Glomerular endothelial cell (primary cell): ENCODE measurements around the gene CCND1. TPM values are rescaled to one million over a fixed set of nuclear protein-coding genes. Genes with fewer than 3 reads are reported as not detected.

Experiments
- DNase-seq: peaks from one replicate; pipeline ENCODE4 v3.0.0-alpha.2; 2011; ENCODE audit warnings: low read depth, low spot score; ENCODE audit errors: extremely low read depth
- total RNA-seq: library from RNA; depleted of rRNA; stranded (reverse); fragments of >200 nt; gene quantifications from 2 replicates; pipeline ENCODE4 v1.2.3, GENCODE V29; 2015

CCND1 gene
- total RNA-seq, 1 donor from 2014 or later = 580 TPM

DNA sequence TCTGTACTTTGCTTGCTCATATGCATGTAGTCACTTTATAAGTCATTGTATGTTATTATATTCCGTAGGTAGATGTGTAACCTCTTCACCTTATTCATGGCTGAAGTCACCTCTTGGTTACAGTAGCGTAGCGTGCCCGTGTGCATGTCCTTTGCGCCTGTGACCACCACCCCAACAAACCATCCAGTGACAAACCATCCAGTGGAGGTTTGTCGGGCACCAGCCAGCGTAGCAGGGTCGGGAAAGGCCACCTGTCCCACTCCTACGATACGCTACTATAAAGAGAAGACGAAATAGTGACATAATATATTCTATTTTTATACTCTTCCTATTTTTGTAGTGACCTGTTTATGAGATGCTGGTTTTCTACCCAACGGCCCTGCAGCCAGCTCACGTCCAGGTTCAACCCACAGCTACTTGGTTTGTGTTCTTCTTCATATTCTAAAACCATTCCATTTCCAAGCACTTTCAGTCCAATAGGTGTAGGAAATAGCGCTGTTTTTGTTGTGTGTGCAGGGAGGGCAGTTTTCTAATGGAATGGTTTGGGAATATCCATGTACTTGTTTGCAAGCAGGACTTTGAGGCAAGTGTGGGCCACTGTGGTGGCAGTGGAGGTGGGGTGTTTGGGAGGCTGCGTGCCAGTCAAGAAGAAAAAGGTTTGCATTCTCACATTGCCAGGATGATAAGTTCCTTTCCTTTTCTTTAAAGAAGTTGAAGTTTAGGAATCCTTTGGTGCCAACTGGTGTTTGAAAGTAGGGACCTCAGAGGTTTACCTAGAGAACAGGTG is 11.1 kb downstream of the CCND1 start:
- DNase-seq = no peak

DNA sequence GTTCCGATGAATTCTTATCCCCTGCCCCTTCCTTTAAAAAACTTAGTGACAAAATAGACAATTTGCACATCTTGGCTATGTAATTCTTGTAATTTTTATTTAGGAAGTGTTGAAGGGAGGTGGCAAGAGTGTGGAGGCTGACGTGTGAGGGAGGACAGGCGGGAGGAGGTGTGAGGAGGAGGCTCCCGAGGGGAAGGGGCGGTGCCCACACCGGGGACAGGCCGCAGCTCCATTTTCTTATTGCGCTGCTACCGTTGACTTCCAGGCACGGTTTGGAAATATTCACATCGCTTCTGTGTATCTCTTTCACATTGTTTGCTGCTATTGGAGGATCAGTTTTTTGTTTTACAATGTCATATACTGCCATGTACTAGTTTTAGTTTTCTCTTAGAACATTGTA is 12.0 kb downstream of the CCND1 start:
- no peak for DNase-seq

DNA sequence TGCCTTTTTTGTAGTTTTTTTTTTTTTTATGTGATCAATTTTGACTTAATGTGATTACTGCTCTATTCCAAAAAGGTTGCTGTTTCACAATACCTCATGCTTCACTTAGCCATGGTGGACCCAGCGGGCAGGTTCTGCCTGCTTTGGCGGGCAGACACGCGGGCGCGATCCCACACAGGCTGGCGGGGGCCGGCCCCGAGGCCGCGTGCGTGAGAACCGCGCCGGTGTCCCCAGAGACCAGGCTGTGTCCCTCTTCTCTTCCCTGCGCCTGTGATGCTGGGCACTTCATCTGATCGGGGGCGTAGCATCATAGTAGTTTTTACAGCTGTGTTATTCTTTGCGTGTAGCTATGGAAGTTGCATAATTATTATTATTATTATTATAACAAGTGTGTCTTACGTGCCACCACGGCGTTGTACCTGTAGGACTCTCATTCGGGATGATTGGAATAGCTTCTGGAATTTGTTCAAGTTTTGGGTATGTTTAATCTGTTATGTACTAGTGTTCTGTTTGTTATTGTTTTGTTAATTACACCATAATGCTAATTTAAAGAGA is 12.5 kb downstream of the CCND1 start:
- no peak for DNase-seq

DNA sequence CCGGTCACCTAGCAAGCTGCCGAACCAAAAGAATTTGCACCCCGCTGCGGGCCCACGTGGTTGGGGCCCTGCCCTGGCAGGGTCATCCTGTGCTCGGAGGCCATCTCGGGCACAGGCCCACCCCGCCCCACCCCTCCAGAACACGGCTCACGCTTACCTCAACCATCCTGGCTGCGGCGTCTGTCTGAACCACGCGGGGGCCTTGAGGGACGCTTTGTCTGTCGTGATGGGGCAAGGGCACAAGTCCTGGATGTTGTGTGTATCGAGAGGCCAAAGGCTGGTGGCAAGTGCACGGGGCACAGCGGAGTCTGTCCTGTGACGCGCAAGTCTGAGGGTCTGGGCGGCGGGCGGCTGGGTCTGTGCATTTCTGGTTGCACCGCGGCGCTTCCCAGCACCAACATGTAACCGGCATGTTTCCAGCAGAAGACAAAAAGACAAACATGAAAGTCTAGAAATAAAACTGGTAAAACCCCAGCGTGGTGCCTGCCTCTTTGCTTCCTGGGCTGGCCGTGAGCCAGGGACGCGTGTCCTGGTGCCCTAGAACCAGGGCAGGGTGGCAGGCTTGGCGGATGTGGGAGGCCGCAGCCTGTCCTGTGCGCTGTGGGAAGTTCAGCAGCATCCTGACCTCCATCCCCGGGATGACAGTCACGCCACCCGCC is 13.2 kb downstream of the CCND1 start:
- no peak for DNase-seq

DNA sequence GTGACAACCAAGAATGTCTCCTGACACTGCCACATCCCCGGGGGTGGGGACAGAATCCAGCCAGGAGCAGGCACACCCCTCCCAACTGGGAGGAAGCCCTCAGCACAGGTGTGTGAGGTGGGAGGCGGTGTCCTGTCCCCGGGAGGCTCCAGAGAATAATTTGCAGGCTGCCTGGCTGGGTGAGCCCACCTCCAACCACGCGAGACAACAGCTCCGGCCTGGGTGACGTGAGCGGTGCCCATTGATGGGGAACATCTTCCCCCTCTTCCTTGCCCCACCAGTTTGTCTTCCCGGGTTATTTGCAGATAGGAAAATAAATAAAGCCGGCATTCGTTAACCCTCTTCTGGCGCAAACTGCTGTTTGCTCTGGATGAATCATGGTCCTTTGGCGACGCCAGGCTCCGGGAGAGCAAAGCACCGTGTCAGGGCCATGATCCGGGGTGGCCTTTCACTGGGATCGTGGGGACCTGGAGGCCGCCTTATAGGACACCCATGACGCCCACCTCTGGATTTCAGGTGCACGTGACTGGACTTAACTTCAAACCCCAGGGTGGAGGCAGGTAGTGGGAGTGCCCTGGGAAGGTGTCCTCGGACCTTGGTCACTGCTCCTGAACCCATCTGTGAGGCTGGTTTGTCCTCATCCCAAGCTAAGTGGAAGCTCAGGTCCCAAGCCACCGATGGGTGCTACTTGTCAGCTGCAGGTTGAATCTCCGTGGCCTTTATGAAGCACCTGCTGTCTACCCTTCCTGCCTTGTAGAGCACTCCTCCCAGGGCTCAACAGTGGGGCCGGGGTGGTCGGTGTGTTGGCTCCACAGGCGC is 13.9 kb downstream of the CCND1 start:
- no peak for DNase-seq

DNA sequence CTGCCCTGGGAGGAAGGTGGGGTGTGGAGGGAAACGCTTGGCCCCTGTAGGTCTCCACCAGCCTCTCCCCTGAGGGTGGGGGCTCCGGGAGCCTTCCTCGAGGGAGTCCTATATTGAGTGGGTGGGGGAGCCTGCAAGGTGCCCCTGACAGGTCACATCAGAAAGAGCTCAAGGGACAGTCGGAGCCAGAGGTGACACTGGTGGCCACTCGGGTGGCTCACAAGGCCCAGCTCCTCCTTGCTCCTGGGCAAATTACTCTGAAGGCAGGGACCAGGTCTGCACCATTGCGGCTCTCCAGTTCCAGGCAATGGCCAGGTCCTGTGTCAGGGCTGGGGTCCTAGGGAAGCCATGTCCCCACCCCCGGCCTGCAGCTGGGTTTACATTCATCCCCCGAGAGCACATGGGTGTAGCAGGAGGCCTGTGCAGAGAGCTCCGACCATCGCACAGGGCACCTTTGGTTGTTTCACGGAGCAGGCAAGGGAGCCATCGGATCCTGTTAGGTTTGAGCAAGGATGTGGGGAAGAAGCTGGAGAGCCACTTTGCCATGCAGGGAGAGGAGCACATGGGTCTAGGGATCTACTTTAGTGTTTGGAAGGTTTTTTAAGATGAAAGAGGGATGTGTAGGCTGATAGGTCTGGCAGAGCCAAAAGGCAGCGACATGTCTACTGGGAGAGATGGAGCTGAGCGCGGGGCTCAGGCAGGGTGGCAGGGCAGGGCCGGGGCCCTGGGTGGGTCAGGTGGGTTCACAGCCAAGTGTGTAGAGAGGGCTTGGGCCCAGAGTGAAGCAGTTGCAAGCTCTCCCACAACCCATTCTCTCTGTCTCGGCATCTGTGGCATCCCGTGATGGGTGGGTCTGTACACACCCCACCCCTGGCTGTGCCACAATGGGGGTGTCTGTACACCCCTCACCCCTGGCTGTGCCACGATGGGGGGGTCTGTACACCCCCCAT is 14.8 kb downstream of the CCND1 start:
- no peak for DNase-seq

DNA sequence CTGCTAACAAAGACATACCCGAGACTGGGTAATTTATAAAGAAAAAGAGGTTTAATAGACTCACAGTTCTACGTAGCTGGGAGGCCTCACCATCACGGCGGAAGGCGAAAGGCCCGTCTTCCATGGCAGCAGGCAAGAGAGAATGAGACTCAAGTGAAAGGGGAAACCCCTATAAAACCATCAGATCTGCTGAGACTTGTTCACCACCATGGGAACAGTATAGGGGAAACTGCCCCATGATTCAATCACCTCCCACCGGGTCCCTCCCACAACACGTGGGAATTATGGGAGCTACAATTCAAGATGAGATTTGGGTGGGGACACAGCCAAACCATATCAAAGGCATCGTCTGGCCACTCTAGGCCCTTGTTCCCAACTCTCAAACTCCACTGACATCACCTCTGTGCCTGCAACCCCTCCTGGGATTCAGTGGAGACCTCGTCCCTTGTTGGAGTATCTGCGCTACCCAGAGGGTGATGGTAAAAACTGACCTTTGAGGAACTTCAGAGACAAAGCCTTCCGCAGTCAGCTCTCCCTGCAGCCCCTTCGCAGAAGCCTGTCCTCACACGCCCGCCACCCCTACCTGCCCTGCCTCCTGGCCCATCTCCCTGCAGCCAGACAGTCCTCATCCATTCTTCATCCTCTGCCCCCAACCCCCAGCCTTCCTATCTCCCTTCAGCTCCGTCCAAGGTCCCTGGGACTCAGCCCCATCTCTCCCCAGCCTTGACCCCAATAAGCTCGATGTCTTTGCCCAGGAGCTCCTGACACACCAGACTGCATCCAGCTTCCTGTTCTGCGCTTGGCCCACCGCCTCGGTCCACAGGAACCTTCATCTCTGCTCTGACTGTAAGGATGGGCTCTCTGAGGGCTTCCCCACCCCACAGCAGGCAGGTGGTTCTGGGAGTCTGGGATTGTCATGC is 15.8 kb downstream of the CCND1 start:
- DNase-seq = no peak

DNA sequence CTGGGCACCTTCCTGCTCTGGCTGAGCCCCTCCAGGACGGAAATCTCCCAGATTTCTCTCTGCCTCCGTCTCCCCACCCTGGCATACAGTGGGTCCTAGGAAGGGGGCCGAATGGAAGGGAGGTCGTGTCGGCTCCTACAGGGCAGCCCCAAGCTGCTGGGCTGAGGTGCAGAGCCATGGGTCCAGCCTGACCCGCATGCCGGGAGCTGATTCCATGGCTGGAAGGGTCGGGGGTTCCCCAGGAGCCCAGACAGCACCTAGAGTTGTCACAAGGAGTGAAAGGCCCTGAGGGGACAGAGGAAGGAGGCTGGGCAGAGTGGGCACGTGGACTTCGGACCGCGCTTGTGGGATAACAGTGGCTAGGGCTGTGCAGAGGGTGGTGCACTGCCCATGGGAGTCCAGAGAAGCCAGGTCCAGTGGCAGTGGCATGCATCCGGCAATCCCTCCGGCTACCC is 16.5 kb downstream of the CCND1 start:
- no peak for DNase-seq

DNA sequence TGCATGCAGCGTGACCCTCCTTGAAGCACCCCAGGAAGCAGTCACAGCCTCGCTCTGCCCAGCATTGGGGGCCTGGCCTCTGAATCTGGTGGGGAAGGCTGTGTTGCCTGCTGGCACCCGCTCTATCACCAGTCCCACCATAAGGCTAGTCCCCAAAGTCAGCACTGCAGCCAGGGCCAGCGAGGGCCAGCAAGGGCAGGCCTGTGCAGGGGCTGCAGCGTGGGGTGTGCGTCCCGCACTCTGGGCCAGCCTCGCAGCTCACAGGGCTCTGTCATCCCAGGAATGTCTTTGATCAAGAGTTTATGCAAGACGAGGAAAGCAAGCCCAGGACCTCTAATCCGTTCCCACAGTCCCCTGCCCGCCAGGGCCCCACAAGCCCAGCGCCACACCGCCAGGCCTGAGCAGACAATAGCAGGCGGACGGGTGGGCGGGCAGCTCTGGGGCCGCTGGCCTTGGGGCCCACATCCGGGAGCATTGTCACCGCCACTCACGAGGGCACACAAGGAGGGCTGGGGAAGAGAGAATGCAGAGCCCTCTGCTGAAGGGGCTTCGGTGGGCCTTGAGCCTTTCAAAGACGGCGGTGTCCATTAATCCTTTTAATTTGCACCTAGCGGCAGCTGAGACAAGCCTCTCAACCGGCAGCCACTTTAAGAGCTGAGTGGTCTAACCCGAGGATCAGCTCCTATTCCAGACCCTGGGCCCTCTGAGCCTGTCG is 17.1 kb downstream of the CCND1 start:
- DNase-seq = no peak

DNA sequence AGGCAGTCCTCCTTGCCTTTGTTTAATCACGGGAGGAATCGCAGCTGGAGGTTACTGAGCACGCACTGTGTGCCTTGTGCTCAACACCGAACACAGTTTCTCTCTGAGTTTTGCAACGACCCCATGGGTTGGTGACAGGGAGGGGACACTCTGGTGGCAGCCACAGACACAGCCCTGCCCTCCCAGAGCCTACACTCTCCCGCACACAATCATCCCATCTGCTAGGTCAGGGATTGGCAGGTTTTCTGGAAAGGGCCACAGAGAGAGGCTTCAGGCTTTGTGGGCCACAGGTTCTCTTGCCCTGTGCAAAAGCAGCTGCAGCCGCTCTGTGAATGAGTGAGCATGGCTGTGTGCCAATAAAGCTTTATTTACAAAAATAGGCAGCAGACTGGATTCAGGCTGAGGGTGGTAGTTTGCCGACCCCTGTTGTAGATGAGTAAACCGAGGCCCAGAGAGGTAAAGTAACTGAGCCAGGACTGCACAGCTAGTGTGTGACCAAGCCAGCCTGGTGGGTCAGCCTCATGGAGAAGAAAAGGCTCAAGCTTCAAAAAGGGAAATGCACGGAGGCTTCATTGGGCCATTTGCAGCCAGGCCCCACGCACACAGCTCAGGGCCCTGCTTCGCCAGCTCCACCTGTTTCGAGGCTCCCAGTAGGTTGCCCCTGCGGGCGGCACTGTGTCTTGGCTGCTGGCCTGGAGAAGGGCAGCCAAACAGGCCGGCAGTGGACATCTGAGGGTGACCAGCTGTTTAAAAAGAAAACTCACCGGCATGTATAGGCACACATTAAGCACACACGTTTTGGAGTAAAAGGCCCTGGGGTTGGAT is 17.9 kb downstream of the CCND1 start:
- DNase-seq = no peak

DNA sequence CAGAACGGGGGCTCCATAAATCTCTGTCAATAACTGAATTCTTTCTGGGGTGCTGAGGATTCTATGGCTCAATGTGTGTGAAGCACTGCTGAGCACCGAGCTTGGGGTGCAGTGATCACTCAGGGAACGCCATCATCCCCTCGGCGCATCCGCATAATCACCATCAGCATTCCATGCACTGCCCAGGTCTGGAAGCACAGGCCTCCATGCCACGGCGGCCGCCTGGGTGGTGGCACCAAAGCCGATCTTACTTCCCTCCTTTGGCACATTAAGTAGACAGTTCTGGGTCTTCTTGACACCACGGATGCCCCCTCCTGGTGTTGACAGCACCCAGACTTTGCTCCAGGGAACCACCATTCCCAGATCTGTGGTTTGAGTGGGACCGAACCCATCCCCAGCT is 18.6 kb downstream of the CCND1 start:
- DNase-seq = no peak

DNA sequence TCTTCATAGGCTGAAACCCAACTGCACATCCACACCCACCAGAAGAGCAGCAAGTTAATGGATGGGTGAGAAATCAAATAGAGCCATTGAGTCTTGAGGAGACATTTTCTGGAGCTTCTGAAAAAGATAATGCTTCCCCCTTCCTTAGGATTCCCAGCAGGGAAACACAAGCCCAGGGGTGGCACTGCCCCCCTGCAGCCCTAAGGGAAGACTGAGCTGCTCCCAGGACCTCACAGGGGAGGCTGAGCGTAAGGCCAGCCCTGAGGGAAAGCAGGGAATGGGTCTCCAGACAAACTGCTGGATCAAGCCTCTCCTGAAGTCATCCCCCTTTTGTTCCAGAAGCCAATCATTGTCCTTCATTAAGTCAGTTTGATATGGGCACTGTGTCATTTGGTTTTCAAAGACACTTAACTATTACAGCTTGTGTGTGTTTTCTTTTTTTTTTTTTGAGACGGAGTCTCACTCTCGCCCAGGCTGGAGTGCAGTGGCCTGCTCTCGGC is 19.1 kb downstream of the CCND1 start:
- no peak for DNase-seq

DNA sequence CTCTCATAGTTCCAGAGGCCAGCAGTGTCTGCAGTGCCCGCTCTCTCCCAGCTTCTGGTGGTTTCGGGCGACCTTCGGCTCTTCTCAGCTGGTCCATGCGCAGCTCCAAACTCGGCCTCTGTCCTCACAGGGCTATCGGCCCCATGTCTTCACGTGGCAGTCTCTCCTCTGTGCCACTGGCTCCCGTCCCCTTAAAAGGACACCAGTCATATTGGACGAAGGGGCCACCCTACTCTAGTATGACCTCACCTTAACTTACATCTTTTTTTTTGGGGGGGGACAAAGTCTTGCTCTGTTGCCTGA is 20.4 kb downstream of the CCND1 start:
- DNase-seq = no peak

DNA sequence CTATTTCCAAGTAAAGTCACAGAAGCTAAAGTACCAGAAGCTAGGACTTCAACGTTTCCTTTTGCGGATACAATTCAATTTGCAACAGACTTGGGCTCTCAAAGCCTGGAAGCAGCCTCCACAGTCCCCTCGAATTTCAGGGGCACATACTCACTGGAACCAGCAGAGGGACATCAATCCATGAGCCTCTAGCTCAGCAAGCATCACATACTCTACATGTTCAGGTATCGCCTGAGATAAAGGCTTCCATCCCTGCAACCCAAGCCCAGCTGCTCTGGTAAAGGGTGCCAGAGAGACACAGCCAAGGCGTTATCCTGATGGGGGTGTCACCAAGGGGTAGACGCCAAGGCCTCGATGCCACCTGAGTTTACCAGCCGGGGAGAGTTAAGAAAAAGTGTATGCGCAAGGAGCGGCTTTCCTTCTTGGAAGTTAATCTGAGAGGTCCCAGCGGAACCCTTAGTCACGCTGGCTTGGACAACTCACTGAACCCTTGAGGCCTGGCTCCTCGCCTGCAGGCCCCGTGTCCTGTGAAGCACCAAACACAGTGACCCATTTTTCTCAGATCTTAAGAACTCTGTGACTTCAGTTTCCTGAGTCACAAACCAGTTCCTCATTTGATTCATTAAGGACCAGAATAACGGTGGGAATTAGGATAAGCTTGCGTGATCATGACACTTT is 21.2 kb downstream of the CCND1 start:
- no peak for DNase-seq

DNA sequence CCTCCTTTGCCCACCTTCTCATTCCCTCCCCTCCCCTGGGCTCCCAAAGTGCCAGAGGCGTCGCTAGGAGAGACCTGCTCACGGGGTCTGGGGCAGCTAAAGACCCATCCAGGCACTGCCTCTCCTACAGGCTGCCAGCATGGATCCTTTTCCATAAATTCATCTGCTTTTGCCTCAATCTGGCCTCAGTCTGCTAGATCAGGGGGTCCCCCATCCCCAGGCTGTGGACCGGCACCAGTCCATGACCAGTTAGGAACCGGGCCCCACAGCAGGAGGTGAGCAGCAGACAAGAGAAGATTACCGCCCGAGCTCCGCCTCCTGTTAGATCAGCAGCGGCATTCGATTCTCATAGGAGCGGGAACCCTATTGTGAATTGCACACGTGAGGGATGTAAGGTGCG is 21.9 kb downstream of the CCND1 start:
- DNase-seq = no peak

DNA sequence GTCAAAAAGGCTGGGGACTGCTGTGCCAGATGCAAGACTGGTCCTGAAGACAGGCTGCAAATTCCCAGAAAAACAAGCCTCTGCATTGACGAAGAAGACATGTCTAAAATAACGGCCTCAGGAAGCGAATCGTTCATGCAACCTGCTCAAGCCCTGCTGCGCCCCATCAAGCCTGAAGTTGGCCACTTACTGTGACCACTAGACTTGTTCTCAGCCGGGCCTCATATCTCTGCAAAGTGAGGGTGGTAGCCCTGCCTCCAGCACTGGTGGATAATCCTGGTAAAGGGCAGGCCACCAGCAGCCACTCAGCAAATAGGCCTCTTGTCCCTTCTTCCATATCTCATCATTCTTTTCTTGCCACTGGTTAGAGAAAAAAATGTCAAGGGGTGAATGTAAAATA is 22.4 kb downstream of the CCND1 start:
- DNase-seq = no peak
